Astrocyte (in vitro differentiated cells and primary cell): Measurements from ENCODE around the gene CEP41. TPM values are rescaled to one million over a fixed set of nuclear protein-coding genes. Genes with fewer than 3 reads are reported as not detected.

Experiments used
- DNase-seq: peaks from one replicate; pipeline ENCODE4 v3.0.0-alpha.2; 2010; ENCODE audit warnings: low read depth
- FAIRE-seq: peaks from 2 replicates; lab custom pipeline; 2011; peaks lifted over from hg19 to GRCh38; lab: Jason Lieb, UNC
- H2AFZ ChIP-seq: 2 replicates; pipeline ENCODE4 v1.6.0; 2012; ENCODE audit warnings: low read depth, low read length, inconsistent platforms
- H3K27ac ChIP-seq: 2 replicates; pipeline ENCODE4 v1.5.1; 2011; ENCODE audit warnings: low read depth, low read length, inconsistent platforms
- H3K27me3 ChIP-seq: 2 replicates; pipeline ENCODE4 v1.6.0; 2011; ENCODE audit warnings: low read length, inconsistent platforms; ENCODE audit not compliant: insufficient read depth
- H3K36me3 ChIP-seq: 2 replicates; pipeline ENCODE4 v1.5.1; 2011; ENCODE audit warnings: low read length, inconsistent platforms; ENCODE audit not compliant: insufficient read depth
- H3K4me1 ChIP-seq: 2 replicates; pipeline ENCODE4 v1.5.1; 2011; ENCODE audit warnings: low read length, inconsistent platforms; ENCODE audit not compliant: insufficient read depth
- H3K4me2 ChIP-seq: 2 replicates; pipeline ENCODE4 v1.6.0; 2012; ENCODE audit warnings: low read length, inconsistent platforms
- H3K4me3 ChIP-seq: 2 replicates; pipeline ENCODE4 v1.5.1; 2011; ENCODE audit warnings: low read depth, mild to moderate bottlenecking, low read length, inconsistent platforms; ENCODE audit not compliant: insufficient read depth
- H3K79me2 ChIP-seq: 2 replicates; pipeline ENCODE4 v1.6.0; 2012; ENCODE audit warnings: mild to moderate bottlenecking, low read length, inconsistent platforms; ENCODE audit not compliant: insufficient read depth
- H3K9ac ChIP-seq: 2 replicates; pipeline ENCODE4 v1.6.0; 2012; ENCODE audit warnings: mild to moderate bottlenecking, low read length, inconsistent platforms
- H3K9me3 ChIP-seq: 2 replicates; pipeline ENCODE4 v1.5.1; 2012; ENCODE audit warnings: low read depth, mild to moderate bottlenecking, low read length, inconsistent platforms; ENCODE audit not compliant: insufficient read depth
- H4K20me1 ChIP-seq: 2 replicates; pipeline ENCODE4 v1.6.0; 2012; ENCODE audit warnings: low read length, inconsistent platforms; ENCODE audit not compliant: insufficient read depth
- H3K27ac Mint-ChIP-seq: one replicate; pipeline ENCODE4 v1.8.0; 2021; ENCODE audit warnings: mild to moderate bottlenecking, mixed read lengths; ENCODE audit not compliant: unreplicated experiment
- H3K27me3 Mint-ChIP-seq: one replicate; pipeline ENCODE4 v1.8.0; 2021; ENCODE audit warnings: low read depth, mixed read lengths; ENCODE audit not compliant: unreplicated experiment
- H3K36me3 Mint-ChIP-seq: one replicate; pipeline ENCODE4 v1.8.0; 2021; ENCODE audit warnings: low read depth, mixed read lengths; ENCODE audit not compliant: unreplicated experiment
- H3K4me1 Mint-ChIP-seq: one replicate; pipeline ENCODE4 v1.8.0; 2021; ENCODE audit warnings: low read depth, mixed read lengths; ENCODE audit not compliant: unreplicated experiment
- H3K4me3 Mint-ChIP-seq: one replicate; pipeline ENCODE4 v1.8.0; 2021; ENCODE audit warnings: mild to moderate bottlenecking, moderate library complexity, mixed read lengths; ENCODE audit not compliant: unreplicated experiment
- H3K9me3 Mint-ChIP-seq: one replicate; pipeline ENCODE4 v1.8.0; 2021; ENCODE audit warnings: mild to moderate bottlenecking, mixed read lengths; ENCODE audit not compliant: unreplicated experiment
- EZH2 ChIP-seq: IDR thresholded peaks from 2 replicates; pipeline ENCODE4 v1.6.1; 2012; ENCODE audit warnings: mild to moderate bottlenecking, low read length, inconsistent platforms; ENCODE audit not compliant: insufficient read depth
- total RNA-seq: library from RNA; stranded (reverse); gene quantifications from 2 replicates; pipeline ENCODE4 v1.2.1, GENCODE V29; 2021
- TF ChIP-seq, protein P1 (sequence below): IDR thresholded peaks from 2 replicates; pipeline ENCODE4 v1.5.1; 2011; ENCODE audit warnings: low read depth, mild to moderate bottlenecking, inconsistent platforms, low read length, moderate library complexity; ENCODE audit not compliant: insufficient read depth

CEP41 gene
- total RNA-seq, 1 donor from 2014 or later: 16.4 TPM

DNA sequence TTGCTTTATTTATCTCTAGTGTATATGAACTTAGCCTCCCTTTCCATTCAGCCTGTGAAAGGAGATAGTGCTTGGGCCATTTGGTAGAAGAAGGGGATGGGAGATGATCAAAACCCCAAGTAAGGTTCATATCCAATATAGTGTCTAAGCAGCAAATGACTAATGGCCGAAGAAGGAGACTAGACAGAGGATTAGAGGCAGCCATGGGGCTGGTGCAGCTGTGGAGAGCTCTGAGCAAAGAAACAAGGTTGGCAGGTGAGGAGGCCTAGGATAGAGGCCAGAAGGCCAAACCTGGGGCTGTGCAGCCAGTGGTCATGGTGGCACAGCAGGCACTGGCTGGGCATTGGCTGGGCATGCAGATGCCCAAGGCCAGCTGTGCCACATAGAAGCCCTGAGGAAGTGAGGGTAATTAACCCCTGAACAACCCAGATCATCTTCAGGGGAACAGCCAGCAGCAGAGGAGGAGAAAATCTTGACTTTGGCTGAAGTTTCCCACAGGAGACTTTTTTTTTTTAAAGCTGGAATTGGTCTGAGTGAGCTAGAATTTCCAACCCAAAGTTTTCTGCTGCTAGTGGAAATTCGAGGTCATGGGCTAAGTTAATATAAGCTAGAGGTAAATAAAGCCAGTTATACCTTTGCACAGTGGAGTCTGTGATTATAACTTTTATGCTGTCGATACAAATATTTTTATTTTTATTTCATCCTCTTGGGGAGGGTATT is 70.8 kb downstream of the CEP41 start:
- Mint-ChIP-seq H3K4me3 (no peak overlapping the region), H3K36me3 (no peaks in the 10 kb centered on the region), H3K9me3 (peaks cover 7% of the 10 kb centered on the region), H3K27me3 (no peaks in the 10 kb centered on the region), H3K4me1 (peaks cover 61% of the 10 kb centered on the region), H3K27ac (peak overlapping the region; percentile 91)
- no peaks in the 10 kb centered on the region for H3K36me3 ChIP-seq
- H3K79me2 ChIP-seq: no peaks in the 10 kb centered on the region
- H3K4me1 ChIP-seq: peaks cover 59% of the 10 kb centered on the region
- no peak overlapping the region for H3K4me3 ChIP-seq
- FAIRE-seq (no peak), DNase-seq (no peak)
- H3K27ac ChIP-seq: no peak overlapping the region
- H2AFZ ChIP-seq: no peak overlapping the region
- no peaks in the 10 kb centered on the region for H4K20me1 ChIP-seq
- no peaks in the 10 kb centered on the region for H3K9me3 ChIP-seq
- TF ChIP-seq EZH2: no peak
- TF ChIP-seq, protein P1, sequence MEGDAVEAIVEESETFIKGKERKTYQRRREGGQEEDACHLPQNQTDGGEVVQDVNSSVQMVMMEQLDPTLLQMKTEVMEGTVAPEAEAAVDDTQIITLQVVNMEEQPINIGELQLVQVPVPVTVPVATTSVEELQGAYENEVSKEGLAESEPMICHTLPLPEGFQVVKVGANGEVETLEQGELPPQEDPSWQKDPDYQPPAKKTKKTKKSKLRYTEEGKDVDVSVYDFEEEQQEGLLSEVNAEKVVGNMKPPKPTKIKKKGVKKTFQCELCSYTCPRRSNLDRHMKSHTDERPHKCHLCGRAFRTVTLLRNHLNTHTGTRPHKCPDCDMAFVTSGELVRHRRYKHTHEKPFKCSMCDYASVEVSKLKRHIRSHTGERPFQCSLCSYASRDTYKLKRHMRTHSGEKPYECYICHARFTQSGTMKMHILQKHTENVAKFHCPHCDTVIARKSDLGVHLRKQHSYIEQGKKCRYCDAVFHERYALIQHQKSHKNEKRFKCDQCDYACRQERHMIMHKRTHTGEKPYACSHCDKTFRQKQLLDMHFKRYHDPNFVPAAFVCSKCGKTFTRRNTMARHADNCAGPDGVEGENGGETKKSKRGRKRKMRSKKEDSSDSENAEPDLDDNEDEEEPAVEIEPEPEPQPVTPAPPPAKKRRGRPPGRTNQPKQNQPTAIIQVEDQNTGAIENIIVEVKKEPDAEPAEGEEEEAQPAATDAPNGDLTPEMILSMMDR: no peak
- H3K9ac ChIP-seq: no peak overlapping the region
- peak overlapping the region; percentile 43 for H3K4me2 ChIP-seq
- H3K27me3 ChIP-seq: no peaks in the 10 kb centered on the region

- peak overlapping the region; percentile 47 for H2AFZ ChIP-seq
- H3K79me2 ChIP-seq: no peaks in the 10 kb centered on the region
- FAIRE-seq: no peak
- H3K27me3 ChIP-seq: no peaks in the 10 kb centered on the region
- Mint-ChIP-seq H3K4me1 (peaks cover 60% of the 10 kb centered on the region), H3K27me3 (no peaks in the 10 kb centered on the region), H3K9me3 (peaks cover 4% of the 10 kb centered on the region), H3K27ac (peak overlapping the region; percentile 91), H3K4me3 (peak overlapping the region; percentile 54), H3K36me3 (no peaks in the 10 kb centered on the region)
- H3K9me3 ChIP-seq: no peaks in the 10 kb centered on the region
- no peak overlapping the region for H3K27ac ChIP-seq
- TF ChIP-seq, protein P1: no peak
- no peak for TF ChIP-seq EZH2
- H3K4me3 ChIP-seq: no peak overlapping the region
- peak overlapping the region; percentile 43 for H3K4me2 ChIP-seq
- peak; percentile 94 for DNase-seq
- H4K20me1 ChIP-seq: no peaks in the 10 kb centered on the region
- H3K4me1 ChIP-seq: peaks cover 62% of the 10 kb centered on the region
- H3K9ac ChIP-seq: peak overlapping the region; percentile 35
- no peaks in the 10 kb centered on the region for H3K36me3 ChIP-seq
Measured at GRCh38 chr7:130369110-130369711, 71.6 kb downstream of the CEP41 start.
